ENCODE results near the gene CRACDL. TPM values are rescaled to one million over a fixed set of nuclear protein-coding genes. Genes with fewer than 3 reads are reported as not detected.

The CRACDL gene
- total RNA-seq, 3 donors from 2014 or later = 8.0 to 18.1 (median 17.8) TPM

GRCh38 chr2:98816281-98816680 lies 119.7 kb downstream of the CRACDL start:
- H3K36me3 ChIP-seq (ENCODE audit: low read depth) = no peaks in the 10 kb centered on the region
- TF ChIP-seq, protein P1, sequence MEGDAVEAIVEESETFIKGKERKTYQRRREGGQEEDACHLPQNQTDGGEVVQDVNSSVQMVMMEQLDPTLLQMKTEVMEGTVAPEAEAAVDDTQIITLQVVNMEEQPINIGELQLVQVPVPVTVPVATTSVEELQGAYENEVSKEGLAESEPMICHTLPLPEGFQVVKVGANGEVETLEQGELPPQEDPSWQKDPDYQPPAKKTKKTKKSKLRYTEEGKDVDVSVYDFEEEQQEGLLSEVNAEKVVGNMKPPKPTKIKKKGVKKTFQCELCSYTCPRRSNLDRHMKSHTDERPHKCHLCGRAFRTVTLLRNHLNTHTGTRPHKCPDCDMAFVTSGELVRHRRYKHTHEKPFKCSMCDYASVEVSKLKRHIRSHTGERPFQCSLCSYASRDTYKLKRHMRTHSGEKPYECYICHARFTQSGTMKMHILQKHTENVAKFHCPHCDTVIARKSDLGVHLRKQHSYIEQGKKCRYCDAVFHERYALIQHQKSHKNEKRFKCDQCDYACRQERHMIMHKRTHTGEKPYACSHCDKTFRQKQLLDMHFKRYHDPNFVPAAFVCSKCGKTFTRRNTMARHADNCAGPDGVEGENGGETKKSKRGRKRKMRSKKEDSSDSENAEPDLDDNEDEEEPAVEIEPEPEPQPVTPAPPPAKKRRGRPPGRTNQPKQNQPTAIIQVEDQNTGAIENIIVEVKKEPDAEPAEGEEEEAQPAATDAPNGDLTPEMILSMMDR (IDR thresholded peaks at IDR 0.05) = no peak
- no peak overlapping the region for H3K4me3 ChIP-seq
- ATAC-seq (no peak), DNase-seq (no peak)
- no peaks in the 10 kb centered on the region for H3K9me3 ChIP-seq
- intact Hi-C loops (cut with DNase I, micrococcal nuclease) = no loop called here
- no peaks in the 10 kb centered on the region for H3K4me1 ChIP-seq (ENCODE audit: low read depth)

DNA sequence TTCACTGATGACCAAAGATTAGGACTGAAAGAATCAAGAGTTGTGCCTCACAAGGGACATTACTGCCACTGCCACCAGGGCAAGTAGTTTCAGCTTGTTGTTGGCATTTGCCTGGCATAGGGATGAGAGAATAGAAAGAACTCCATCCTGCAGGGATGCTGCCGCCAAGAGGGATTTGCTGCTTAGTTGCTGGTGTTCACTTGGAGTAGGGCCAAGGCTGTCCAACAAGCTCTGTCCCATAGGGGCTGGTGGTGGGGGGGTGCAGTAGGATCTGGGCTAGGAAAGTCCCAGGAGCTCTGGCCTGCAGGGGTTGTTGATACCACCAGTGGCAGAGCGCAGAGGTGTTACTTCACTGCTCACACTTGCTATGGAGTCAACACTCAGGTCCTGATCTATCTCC lies 120.2 kb downstream of the CRACDL start:
- TF ChIP-seq, protein P1 (IDR thresholded peaks at IDR 0.05) = no peak
- intact Hi-C loops (cut with DNase I, micrococcal nuclease) = no loop called here
- DNase-seq = no peak
- no peaks in the 10 kb centered on the region for H3K36me3 ChIP-seq (ENCODE audit: low read depth)
- H3K9me3 ChIP-seq = no peaks in the 10 kb centered on the region
- no peak for ATAC-seq
- no peaks in the 10 kb centered on the region for H3K4me1 ChIP-seq (ENCODE audit: low read depth)
- no peak overlapping the region for H3K4me3 ChIP-seq

DNA sequence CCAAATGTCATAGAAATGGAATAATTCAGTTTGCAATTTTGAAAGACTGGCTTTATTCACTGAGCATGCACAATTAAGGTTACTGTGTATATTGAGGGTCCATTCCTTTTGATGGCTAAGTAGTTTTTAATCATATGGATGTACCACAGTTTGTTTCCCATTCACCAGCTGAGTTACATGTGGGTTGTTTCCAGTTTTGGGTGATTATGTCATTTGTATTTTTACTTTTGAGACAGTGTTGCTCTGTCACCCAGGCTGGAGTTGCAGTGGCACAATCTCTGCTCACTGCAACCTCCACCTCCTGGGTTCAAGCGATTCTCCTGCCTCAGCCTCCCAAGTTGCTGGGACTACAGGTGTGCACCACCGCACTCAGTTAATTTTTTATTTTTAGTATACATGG lies 124.3 kb downstream of the CRACDL start:
- Histone ChIP-seq H3K4me1 (ENCODE audit: low read depth) (peaks cover 7% of the 10 kb centered on the region), H3K9me3 (no peaks in the 10 kb centered on the region), H3K36me3 (ENCODE audit: low read depth) (no peaks in the 10 kb centered on the region), H3K4me3 (no peak overlapping the region)
- TF ChIP-seq, protein P1 (IDR thresholded peaks at IDR 0.05) = no peak
- DNase-seq (no peak), ATAC-seq (no peak)
- intact Hi-C loops (cut with DNase I, micrococcal nuclease) = no loop called here

- intact Hi-C loops (cut with DNase I, micrococcal nuclease) = no loop called here
- Histone ChIP-seq H3K4me3 (no peak overlapping the region), H3K4me1 (ENCODE audit: low read depth) (peaks cover 7% of the 10 kb centered on the region), H3K36me3 (ENCODE audit: low read depth) (no peaks in the 10 kb centered on the region), H3K9me3 (no peaks in the 10 kb centered on the region)
- TF ChIP-seq, protein P1 (IDR thresholded peaks at IDR 0.05) = no peak
- peak; percentile 80 for ATAC-seq
- DNase-seq = no peak
Measured at GRCh38 chr2:98810588-98810928, 125.5 kb downstream of the CRACDL start.

- TF ChIP-seq, protein P1 (IDR thresholded peaks at IDR 0.05) = no peak
Measured at GRCh38 chr2:98809878-98810587, 126.0 kb downstream of the CRACDL start.

DNA sequence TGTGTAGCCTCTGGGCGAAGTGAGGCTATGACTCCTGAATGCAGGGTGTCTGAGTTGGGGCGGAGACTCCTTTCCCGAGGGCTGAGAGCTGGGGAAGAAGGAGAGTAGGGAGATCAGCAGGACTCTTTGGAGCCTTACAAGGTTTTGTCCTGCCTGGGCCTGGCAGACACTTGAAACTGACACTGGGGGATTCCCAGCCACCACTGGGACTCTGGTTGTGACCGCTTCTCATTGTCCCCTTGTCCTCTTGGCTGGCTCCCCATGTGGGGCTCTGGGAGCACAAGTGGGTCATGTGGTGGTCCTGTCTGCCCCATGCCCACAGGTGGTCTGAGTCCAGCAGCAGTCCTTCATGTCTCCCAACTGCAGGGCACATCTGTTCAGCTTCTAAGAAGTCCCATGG lies 126.9 kb downstream of the CRACDL start:
- no peaks in the 10 kb centered on the region for H3K36me3 ChIP-seq (ENCODE audit: low read depth)
- no peak overlapping the region for H3K4me3 ChIP-seq
- ATAC-seq (no peak), DNase-seq (no peak)
- TF ChIP-seq, protein P1 (IDR thresholded peaks at IDR 0.05) = no peak
- peaks cover 7% of the 10 kb centered on the region for H3K4me1 ChIP-seq (ENCODE audit: low read depth)
- intact Hi-C loops (cut with DNase I, micrococcal nuclease) = no loop called here
- no peaks in the 10 kb centered on the region for H3K9me3 ChIP-seq

More at GRCh38 chr2:98809878-98810587, 126.0 kb downstream of the CRACDL start:
- no peaks in the 10 kb centered on the region for H3K9me3 ChIP-seq
- no peaks in the 10 kb centered on the region for H3K36me3 ChIP-seq (ENCODE audit: low read depth)
- no peak for DNase-seq
- H3K4me1 ChIP-seq (ENCODE audit: low read depth) = peaks cover 7% of the 10 kb centered on the region
- intact Hi-C loops (cut with DNase I, micrococcal nuclease) = no loop called here
- ATAC-seq = peak; percentile 31
- H3K4me3 ChIP-seq = no peak overlapping the region
